HFF-Myc (cell line): ENCODE results near the gene SYT17.

ENCODE experiments used
- DNase-seq: peaks from one replicate; pipeline ENCODE4 v3.0.0-alpha.2; 2011; ENCODE audit warnings: low read depth; ENCODE audit errors: extremely low read depth
- H3K4me3 ChIP-seq: replicated peaks from 2 replicates; pipeline ENCODE4 v1.5.1; 2011; ENCODE audit warnings: low read depth, mild to moderate bottlenecking, control low read depth, low read length
- CTCF ChIP-seq: IDR thresholded peaks from 2 replicates; pipeline ENCODE4 v1.5.1; 2012; ENCODE audit warnings: mild to moderate bottlenecking, low read depth, low read length, control low read depth; ENCODE audit errors: missing control alignments

SYT17 gene

GRCh38 chr16:19147126-19147525 is 20.9 kb upstream of the SYT17 start:
- no peak overlapping the region for H3K4me3 ChIP-seq
- DNase-seq, result no peak
- TF ChIP-seq CTCF, result no peak

DNA sequence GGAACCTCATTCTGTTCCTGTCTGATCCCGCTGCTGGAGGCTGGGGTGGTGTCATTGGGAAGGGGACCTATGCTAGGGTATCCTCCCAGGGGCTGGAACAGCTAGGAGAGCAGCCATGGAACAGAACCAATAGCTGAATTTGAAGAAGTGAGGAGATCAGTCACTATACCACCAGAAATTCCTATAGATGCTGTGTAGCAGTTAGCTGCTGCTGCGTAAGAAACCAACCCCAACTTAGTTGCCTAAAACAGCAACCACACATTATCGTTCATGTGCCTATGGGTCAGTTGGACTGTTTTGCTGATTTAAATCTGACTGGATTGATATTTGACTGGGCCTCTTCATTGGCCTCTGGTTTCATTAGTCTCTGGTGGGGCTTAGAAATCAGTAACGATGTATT is 20.4 kb upstream of the SYT17 start:
- no peak overlapping the region for H3K4me3 ChIP-seq
- no peak for DNase-seq
- TF ChIP-seq CTCF, result no peak

DNA sequence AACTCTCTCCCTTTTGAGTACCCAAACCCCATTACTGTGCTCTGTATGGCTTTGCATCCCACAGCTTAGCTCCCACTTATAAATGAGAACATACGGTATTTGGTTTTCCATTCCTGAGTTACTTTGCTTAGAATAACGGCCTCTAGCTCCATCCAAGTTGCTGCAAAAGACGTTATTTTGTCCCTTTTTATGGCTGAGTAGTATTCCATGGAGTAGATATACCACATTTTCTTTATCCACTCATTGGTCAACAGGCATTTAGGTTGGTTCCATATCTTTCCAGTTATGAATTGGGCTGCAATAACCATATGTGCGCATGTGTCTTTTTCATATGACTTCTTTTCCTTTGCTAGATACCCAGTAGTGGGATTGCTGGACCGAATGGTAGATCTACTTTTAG is 19.9 kb upstream of the SYT17 start:
- no peak overlapping the region for H3K4me3 ChIP-seq
- DNase-seq, result no peak
- no peak for TF ChIP-seq CTCF

- no peak for TF ChIP-seq CTCF
- DNase-seq, result no peak
- no peak overlapping the region for H3K4me3 ChIP-seq
Measured at GRCh38 chr16:19151310-19151709, 16.7 kb upstream of the SYT17 start.

DNA sequence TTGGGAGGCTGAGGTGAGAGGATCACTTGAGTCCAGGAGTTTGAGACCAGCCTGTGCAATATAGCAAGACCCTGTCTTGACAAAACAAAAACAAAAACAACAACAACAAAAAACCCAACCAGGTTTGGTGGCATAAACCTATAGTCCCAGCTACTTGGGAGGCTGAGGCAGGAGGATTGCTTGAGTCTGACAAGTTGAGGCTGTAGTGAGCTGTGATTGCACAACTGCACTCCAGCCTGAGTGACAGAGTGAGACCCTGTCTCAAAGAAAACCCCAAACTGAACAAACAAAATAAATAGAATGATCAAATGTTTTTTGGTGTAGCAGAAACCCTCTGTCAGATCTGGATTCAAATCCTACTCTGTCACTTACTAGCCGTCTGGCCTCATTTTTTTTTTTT is 16.0 kb upstream of the SYT17 start:
- no peak for TF ChIP-seq CTCF
- DNase-seq, result no peak
- H3K4me3 ChIP-seq, result no peak overlapping the region

DNA sequence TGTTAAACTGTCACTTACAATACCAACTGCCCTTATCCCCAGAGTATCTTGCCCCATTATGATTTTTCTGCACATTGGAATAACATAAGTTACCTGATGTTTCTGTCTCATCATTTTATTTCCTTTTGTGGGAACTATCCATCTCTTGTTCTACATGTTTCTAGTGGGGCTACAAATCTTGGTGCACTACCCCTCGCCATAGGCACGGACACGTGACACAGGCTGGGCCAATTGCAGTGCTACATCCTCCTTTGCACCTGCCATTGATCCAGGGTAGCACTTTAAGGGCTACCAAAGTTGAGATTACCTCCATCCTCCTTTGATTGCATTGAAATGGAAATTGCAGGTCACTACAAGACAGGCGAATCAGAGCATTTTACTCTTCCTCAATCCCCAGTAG is 14.2 kb upstream of the SYT17 start:
- TF ChIP-seq CTCF, result no peak
- no peak for DNase-seq
- H3K4me3 ChIP-seq, result no peak overlapping the region

DNA sequence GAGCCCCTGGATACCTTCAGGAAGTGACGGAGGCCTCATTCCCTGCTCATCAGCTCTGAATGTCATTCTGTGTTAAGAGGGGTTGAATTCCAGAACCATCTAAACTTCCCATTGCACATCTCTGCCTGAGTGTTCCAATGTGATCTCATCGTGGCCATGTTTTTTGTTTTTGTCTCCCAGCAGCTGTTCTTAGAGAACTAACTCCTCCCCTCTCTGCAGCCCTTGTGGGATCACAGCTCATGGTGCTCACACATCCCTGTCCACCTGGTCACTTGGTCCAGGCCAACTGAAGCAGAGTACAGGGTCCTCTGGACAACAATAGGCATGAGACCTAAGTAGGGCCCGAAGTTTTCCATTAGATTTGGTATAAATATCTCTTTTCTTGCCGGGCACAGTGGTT is 6.0 kb upstream of the SYT17 start:
- TF ChIP-seq CTCF, result no peak
- no peak for DNase-seq
- no peak overlapping the region for H3K4me3 ChIP-seq
